ENCODE measurements around the gene EDNRA.

EDNRA gene

GRCh38 chr4:147535124-147535523 lies 54.2 kb downstream of the EDNRA start:
- Histone ChIP-seq H3K27me3 (ENCODE audit: control insufficient read depth, insufficient read depth, low read length) (no peaks in the 10 kb centered on the region), H3K4me1 (ENCODE audit: control insufficient read depth, insufficient read depth, low read length) (no peaks in the 10 kb centered on the region), H3K9me3 (ENCODE audit: control insufficient read depth, insufficient read depth, low read length) (no peaks in the 10 kb centered on the region), H3K4me3 (ENCODE audit: low read length) (no peak overlapping the region), H3K27ac (ENCODE audit: low read length) (no peak overlapping the region), H3K36me3 (ENCODE audit: control insufficient read depth, insufficient read depth, low read length) (no peaks in the 10 kb centered on the region)
- DNase-seq (ENCODE audit: low read depth, low spot score), result no peak
- no CpG with 5 or more reads among the region's 6 CpGs for WGBS (ENCODE audit: insufficient coverage, insufficient read length)

- Histone ChIP-seq H3K9me3 (ENCODE audit: control insufficient read depth, insufficient read depth, low read length) (no peaks in the 10 kb centered on the region), H3K4me3 (ENCODE audit: low read length) (no peak overlapping the region), H3K4me1 (ENCODE audit: control insufficient read depth, insufficient read depth, low read length) (no peaks in the 10 kb centered on the region), H3K27me3 (ENCODE audit: control insufficient read depth, insufficient read depth, low read length) (no peaks in the 10 kb centered on the region), H3K36me3 (ENCODE audit: control insufficient read depth, insufficient read depth, low read length) (no peaks in the 10 kb centered on the region), H3K27ac (ENCODE audit: low read length) (no peak overlapping the region)
- DNase-seq (ENCODE audit: low read depth, low spot score), result no peak
- WGBS (ENCODE audit: insufficient coverage, insufficient read length), result no CpG with 5 or more reads among the region's 3 CpGs
These were observed 57.8 kb downstream of the EDNRA start for GRCh38 chr4:147538711-147539110.

GRCh38 chr4:147539959-147540358 lies 59.1 kb downstream of the EDNRA start:
- Histone ChIP-seq H3K27me3 (ENCODE audit: control insufficient read depth, insufficient read depth, low read length) (no peaks in the 10 kb centered on the region), H3K36me3 (ENCODE audit: control insufficient read depth, insufficient read depth, low read length) (no peaks in the 10 kb centered on the region), H3K9me3 (ENCODE audit: control insufficient read depth, insufficient read depth, low read length) (no peaks in the 10 kb centered on the region), H3K4me1 (ENCODE audit: control insufficient read depth, insufficient read depth, low read length) (no peaks in the 10 kb centered on the region), H3K4me3 (ENCODE audit: low read length) (no peak overlapping the region), H3K27ac (ENCODE audit: low read length) (no peak overlapping the region)
- WGBS (ENCODE audit: insufficient coverage, insufficient read length), result no CpG with 5 or more reads among the region's 4 CpGs
- no peak for DNase-seq (ENCODE audit: low read depth, low spot score)

GRCh38 chr4:147542229-147542990 lies 61.5 kb downstream of the EDNRA start:
- no peak overlapping the region for H3K4me3 ChIP-seq (ENCODE audit: low read length)
- no peaks in the 10 kb centered on the region for H3K9me3 ChIP-seq (ENCODE audit: control insufficient read depth, insufficient read depth, low read length)
- no peak overlapping the region for H3K27ac ChIP-seq (ENCODE audit: low read length)
- no peaks in the 10 kb centered on the region for H3K27me3 ChIP-seq (ENCODE audit: control insufficient read depth, insufficient read depth, low read length)
- H3K36me3 ChIP-seq (ENCODE audit: control insufficient read depth, insufficient read depth, low read length), result no peaks in the 10 kb centered on the region
- WGBS (ENCODE audit: insufficient coverage, insufficient read length), result no CpG with 5 or more reads among the region's 17 CpGs
- no peak for DNase-seq (ENCODE audit: low read depth, low spot score)
- H3K4me1 ChIP-seq (ENCODE audit: control insufficient read depth, insufficient read depth, low read length), result no peaks in the 10 kb centered on the region

GRCh38 chr4:147543034-147543433 lies 62.1 kb downstream of the EDNRA start:
- Histone ChIP-seq H3K36me3 (ENCODE audit: control insufficient read depth, insufficient read depth, low read length) (no peaks in the 10 kb centered on the region), H3K9me3 (ENCODE audit: control insufficient read depth, insufficient read depth, low read length) (no peaks in the 10 kb centered on the region), H3K27me3 (ENCODE audit: control insufficient read depth, insufficient read depth, low read length) (no peaks in the 10 kb centered on the region), H3K4me1 (ENCODE audit: control insufficient read depth, insufficient read depth, low read length) (no peaks in the 10 kb centered on the region), H3K27ac (ENCODE audit: low read length) (no peak overlapping the region), H3K4me3 (ENCODE audit: low read length) (no peak overlapping the region)
- no CpG with 5 or more reads among the region's 1 CpG for WGBS (ENCODE audit: insufficient coverage, insufficient read length)
- no peak for DNase-seq (ENCODE audit: low read depth, low spot score)

GRCh38 chr4:147546349-147546748 lies 65.5 kb downstream of the EDNRA start:
- Histone ChIP-seq H3K4me1 (ENCODE audit: control insufficient read depth, insufficient read depth, low read length) (no peaks in the 10 kb centered on the region), H3K27me3 (ENCODE audit: control insufficient read depth, insufficient read depth, low read length) (no peaks in the 10 kb centered on the region), H3K27ac (ENCODE audit: low read length) (no peak overlapping the region), H3K4me3 (ENCODE audit: low read length) (no peak overlapping the region), H3K36me3 (ENCODE audit: control insufficient read depth, insufficient read depth, low read length) (no peaks in the 10 kb centered on the region), H3K9me3 (ENCODE audit: control insufficient read depth, insufficient read depth, low read length) (no peaks in the 10 kb centered on the region)
- no CpG with 5 or more reads among the region's 2 CpGs for WGBS (ENCODE audit: insufficient coverage, insufficient read length)
- DNase-seq (ENCODE audit: low read depth, low spot score), result no peak

- H3K27ac ChIP-seq (ENCODE audit: low read length), result no peak overlapping the region
These were observed 66.6 kb downstream of the EDNRA start for GRCh38 chr4:147547314-147548056.

GRCh38 chr4:147548256-147548655 lies 67.4 kb downstream of the EDNRA start:
- Histone ChIP-seq H3K27ac (ENCODE audit: low read length) (no peak overlapping the region), H3K36me3 (ENCODE audit: control insufficient read depth, insufficient read depth, low read length) (no peaks in the 10 kb centered on the region), H3K4me3 (ENCODE audit: low read length) (no peak overlapping the region), H3K9me3 (ENCODE audit: control insufficient read depth, insufficient read depth, low read length) (no peaks in the 10 kb centered on the region), H3K4me1 (ENCODE audit: control insufficient read depth, insufficient read depth, low read length) (no peaks in the 10 kb centered on the region), H3K27me3 (ENCODE audit: control insufficient read depth, insufficient read depth, low read length) (no peaks in the 10 kb centered on the region)
- DNase-seq (ENCODE audit: low read depth, low spot score), result no peak
- no CpG with 5 or more reads among the region's 2 CpGs for WGBS (ENCODE audit: insufficient coverage, insufficient read length)

More at GRCh38 chr4:147547314-147548056, 66.6 kb downstream of the EDNRA start:
- DNase-seq (ENCODE audit: low read depth, low spot score), result no peak
- WGBS (ENCODE audit: insufficient coverage, insufficient read length), result no CpG with 5 or more reads among the region's 4 CpGs
- no peaks in the 10 kb centered on the region for H3K9me3 ChIP-seq (ENCODE audit: control insufficient read depth, insufficient read depth, low read length)
- H3K4me3 ChIP-seq (ENCODE audit: low read length), result no peak overlapping the region
- no peaks in the 10 kb centered on the region for H3K36me3 ChIP-seq (ENCODE audit: control insufficient read depth, insufficient read depth, low read length)
- no peaks in the 10 kb centered on the region for H3K4me1 ChIP-seq (ENCODE audit: control insufficient read depth, insufficient read depth, low read length)
- H3K27me3 ChIP-seq (ENCODE audit: control insufficient read depth, insufficient read depth, low read length), result no peaks in the 10 kb centered on the region

GRCh38 chr4:147550626-147551246 lies 69.8 kb downstream of the EDNRA start:
- DNase-seq (ENCODE audit: low read depth, low spot score), result no peak
- 100% methylated on average over 1 of the region's 8 CpGs for WGBS (ENCODE audit: insufficient coverage, insufficient read length)
- Histone ChIP-seq H3K4me1 (ENCODE audit: control insufficient read depth, insufficient read depth, low read length) (no peaks in the 10 kb centered on the region), H3K9me3 (ENCODE audit: control insufficient read depth, insufficient read depth, low read length) (no peaks in the 10 kb centered on the region), H3K4me3 (ENCODE audit: low read length) (no peak overlapping the region), H3K36me3 (ENCODE audit: control insufficient read depth, insufficient read depth, low read length) (no peaks in the 10 kb centered on the region), H3K27ac (ENCODE audit: low read length) (no peak overlapping the region), H3K27me3 (ENCODE audit: control insufficient read depth, insufficient read depth, low read length) (no peaks in the 10 kb centered on the region)

- no peaks in the 10 kb centered on the region for H3K36me3 ChIP-seq (ENCODE audit: control insufficient read depth, insufficient read depth, low read length)
- no CpG with 5 or more reads among the region's 4 CpGs for WGBS (ENCODE audit: insufficient coverage, insufficient read length)
- H3K4me1 ChIP-seq (ENCODE audit: control insufficient read depth, insufficient read depth, low read length), result no peaks in the 10 kb centered on the region
- H3K4me3 ChIP-seq (ENCODE audit: low read length), result no peak overlapping the region
- no peaks in the 10 kb centered on the region for H3K27me3 ChIP-seq (ENCODE audit: control insufficient read depth, insufficient read depth, low read length)
- no peak for DNase-seq (ENCODE audit: low read depth, low spot score)
- H3K27ac ChIP-seq (ENCODE audit: low read length), result no peak overlapping the region
- H3K9me3 ChIP-seq (ENCODE audit: control insufficient read depth, insufficient read depth, low read length), result no peaks in the 10 kb centered on the region
These were observed 79.7 kb downstream of the EDNRA start for GRCh38 chr4:147560625-147561024.

Measured in iPS DF 6.9 (cell line).